Hematopoietic multipotent progenitor cell (in vitro differentiated cells): ENCODE measurements around the gene FAM53B. TPM values are rescaled to one million over a fixed set of nuclear protein-coding genes. Genes with fewer than 3 reads are reported as not detected.

Experiments used
- DNase-seq, 3 donors: peaks; one replicate each; pipeline ENCODE4 v3.0.0-alpha.2; 2011 to 2015; ENCODE audit warnings: low read depth in 2 of 3, low spot score in 2 of 3
- total RNA-seq: library from RNA; depleted of rRNA; stranded (reverse); fragments of >200 nt; gene quantifications from one replicate; pipeline ENCODE4 v1.2.3, GENCODE V29; 2012

The FAM53B gene
- total RNA-seq, 1 donor, result 32.9 TPM

GRCh38 chr10:124698545-124699469, 45.4 kb downstream of the FAM53B start:
- no peak for DNase-seq

DNA sequence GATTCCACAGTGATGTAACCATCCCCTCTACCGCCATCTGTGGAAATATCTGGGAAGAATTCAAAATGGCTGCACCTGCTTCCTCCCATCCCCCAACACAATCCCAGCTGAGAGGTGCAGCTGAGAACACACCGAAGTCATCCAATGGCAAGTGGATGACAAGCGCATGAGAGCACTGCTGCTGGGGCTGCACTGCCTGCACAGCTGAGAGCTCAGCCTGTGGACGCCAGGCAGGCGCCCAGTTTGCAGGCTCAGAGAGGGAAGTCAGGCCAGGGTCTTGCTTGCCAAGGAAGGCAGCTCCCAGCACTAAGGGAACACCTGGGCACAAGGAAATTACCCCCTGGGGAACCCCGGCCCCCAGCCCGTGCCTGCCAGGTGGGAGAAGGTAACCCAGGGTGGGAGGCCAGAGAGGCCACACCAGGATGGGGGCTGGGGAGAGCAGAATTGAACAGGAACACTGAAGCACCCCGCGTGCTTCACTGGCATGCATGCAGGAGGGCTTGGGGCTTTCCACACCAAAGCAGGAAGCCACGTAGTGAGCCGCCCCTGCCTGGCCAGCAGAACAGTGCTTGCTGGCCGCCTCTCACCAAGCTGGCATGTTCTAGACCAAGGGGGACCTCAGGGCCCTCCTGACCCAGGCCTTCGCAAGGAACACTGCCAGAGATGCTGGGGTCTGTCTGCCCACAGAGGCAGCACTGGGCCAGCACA, 46.2 kb downstream of the FAM53B start:
- no peak for DNase-seq

DNA sequence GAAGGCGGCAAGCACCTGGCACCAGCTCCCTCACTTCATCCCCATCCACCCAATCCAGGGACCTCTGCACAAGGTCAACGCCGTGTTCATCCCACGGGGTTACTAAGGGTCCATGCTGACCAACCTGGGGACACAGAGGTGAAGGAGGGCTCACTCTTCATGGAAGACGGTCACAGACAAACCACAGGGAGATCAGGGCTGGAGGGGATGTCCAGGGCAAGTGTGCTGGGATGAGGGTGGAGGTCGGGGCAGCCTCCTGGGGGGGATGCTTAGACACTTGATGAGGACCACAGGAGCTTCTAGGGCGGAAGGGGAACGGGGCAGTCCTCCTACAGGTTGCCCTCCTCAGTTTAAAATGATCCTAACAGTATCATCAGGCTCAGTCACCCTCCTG, 46.7 kb downstream of the FAM53B start:
- no peak for DNase-seq

- DNase-seq, result no peak
Measured at GRCh38 chr10:124696446-124697392, 47.5 kb downstream of the FAM53B start.

GRCh38 chr10:124695259-124695658, 48.9 kb downstream of the FAM53B start:
- DNase-seq, result no peak

DNA sequence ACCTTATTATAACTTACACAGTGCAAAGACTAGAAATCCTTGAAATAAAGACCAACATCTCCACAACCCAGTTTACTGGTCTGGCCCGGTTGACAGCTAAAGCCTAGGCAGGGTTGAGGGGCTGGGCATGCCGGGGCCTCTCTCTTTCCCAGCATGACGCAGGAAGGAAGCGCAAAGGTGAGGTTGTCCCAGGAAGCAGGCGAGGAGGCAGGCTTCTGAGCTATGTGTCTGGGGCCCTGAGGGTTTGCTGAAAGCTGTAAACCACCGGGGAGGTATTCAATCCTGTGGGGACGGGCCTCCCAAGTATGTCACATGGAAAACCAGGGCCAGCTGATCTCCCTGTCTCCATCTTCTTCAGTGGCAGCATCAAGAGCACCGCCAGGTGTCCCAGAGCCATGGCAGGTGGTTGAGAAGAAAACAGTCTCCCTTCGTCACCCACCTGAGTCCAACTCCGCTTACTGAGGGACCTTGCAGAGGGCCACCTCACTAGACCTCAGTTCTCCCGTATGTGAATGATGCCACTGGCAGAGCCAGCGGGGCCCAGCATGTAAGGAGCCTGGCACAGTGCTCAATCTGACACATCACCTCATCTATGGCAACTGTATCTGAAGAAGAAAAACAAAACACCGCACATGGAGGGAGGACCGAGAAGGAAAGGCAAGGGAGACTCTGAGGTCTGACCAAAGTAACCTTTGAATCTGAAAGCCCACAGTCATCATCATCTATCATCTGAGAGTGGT, 49.5 kb downstream of the FAM53B start:
- no peak for DNase-seq

- no peak for DNase-seq
Measured at GRCh38 chr10:124693801-124694416, 50.3 kb downstream of the FAM53B start.

GRCh38 chr10:124693396-124693795, 50.8 kb downstream of the FAM53B start:
- no peak for DNase-seq

DNA sequence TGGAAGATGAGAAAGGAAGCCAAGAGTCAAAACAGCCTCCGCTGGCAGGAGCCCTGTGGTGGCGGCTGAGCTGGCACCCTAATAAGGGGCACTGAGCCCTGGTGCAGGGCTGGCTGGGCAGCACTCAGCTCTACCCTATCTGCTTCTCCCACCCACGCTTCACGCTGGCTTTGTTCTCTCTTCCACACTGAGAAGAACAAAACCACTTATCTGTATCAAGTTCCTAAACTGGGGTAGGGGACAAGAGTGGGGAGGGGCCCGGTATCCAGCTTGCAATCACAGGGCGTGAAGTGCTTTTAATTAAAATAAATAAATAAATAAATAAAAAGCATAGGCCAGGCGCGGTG, 52.1 kb downstream of the FAM53B start:
- DNase-seq, result no peak

DNA sequence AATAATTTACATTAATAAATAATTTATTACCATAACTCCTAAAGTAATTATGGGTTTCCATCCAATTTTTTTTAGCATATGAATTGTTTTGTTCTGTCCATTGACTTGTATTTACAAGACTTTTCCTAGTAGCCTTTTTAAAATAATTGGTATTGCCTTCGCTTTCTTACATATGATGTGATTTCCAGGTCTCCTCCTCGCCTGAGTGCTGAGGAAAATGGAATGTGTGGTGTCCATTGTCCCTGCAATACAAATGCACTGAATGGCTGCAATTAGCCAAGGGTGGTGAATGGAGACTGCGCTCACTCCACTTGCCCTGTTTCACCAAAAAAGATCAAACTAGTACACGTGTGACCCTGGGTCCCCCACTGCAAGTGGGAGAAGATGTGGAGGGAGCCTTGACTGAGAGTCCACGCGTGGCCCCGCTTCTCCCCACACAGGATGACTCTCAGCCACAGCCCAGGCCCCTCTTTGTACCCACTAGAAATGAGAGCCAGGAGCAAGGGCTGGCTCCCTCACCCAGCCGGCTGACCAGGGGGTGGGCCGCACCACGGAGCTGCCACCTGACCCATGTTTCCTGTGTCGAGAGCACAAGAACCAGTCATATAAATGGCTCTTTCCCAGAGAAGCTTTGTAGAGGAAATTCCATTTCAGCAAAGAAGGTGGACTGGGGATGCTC, 52.6 kb downstream of the FAM53B start:
- no peak for DNase-seq

DNA sequence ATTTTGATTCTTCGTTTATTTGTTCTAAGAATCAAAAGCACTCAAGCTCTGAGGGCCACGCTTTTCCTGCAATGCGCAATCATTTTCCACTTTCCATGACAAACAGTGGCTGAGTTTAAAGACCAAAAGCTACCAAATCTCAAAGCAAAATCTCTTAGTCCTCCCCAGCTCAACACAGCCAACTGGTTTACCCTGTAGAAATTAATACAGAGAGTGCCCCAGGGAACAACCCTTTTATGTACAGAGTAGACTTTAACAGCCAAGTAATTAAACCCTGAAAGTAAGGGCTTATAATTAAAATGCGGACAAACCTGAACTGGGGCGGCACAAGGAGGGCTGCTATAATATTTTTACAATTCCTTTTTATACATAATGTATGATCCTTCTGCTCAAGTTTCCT, 53.2 kb downstream of the FAM53B start:
- DNase-seq, result no peak

- DNase-seq, result no peak
Measured at GRCh38 chr10:124689911-124690498, 54.2 kb downstream of the FAM53B start.

GRCh38 chr10:124688889-124689670, 55.1 kb downstream of the FAM53B start:
- DNase-seq, result no peak

- DNase-seq, result no peak
Measured at GRCh38 chr10:124688386-124688785, 55.8 kb downstream of the FAM53B start.

- no peak for DNase-seq
Measured at GRCh38 chr10:124686707-124687376, 57.3 kb downstream of the FAM53B start.

DNA sequence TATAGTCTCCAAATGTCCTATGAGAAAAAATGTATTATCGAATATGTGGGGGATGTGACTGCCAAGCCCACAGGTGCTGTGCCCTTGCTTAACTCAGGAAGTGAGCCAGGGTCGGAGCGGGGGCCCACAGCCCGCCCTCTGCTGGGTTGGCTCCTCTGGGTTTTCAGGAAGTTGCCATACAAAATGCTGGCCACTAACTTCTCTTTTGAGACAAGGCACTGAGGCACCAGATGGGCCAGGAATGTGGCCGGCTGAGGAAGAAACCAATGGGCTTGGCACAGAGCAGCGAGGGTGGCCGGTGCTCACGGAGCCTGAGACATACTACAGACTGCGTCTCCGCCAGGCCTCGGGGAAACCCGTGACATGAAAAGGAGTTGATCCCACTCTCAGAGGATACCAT, 58.9 kb downstream of the FAM53B start:
- DNase-seq, result peak in 2 of 3 donors; percentile 60 to 62

DNA sequence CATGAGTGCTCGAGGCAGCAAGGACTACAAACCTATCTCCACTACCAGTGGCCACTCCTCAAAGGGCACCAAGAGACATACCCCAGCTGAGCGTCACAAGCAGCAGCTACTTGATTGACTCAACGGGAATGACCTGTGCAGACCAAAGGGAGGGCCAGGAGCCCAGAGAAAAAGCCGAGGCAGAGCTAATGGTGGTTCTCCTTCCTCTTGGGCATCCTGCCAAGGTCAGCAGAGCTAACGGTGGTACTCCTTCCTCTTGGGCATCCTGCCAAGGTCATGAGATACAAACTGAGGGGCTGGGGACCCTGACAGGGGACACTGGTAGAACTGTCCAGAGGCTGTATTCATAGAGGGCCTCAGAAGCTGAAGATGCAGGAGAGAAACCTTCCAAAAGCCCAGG, 60.4 kb downstream of the FAM53B start:
- DNase-seq, result peak in 1 of 3 donors; percentile 40
